Heart right ventricle (tissue), 16 donors: ENCODE results near the gene FGD4. TPM values are rescaled to one million over a fixed set of nuclear protein-coding genes. Genes with fewer than 3 reads are reported as not detected.

Experiments used
- ATAC-seq, 8 donors: fragments of 200-7000 bp; cut with Tn5 transposase; one replicate each; pipeline ENCODE4 v1.9.1; 2020; ENCODE audit warnings: mild to moderate bottlenecking in 8 of 8, moderate library complexity in 8 of 8, moderate number of reproducible peaks in 1 of 8
- DNase-seq, 2 donors: peaks; one replicate each; pipeline ENCODE4 v3.0.0-alpha.2; 2020
- H3K27ac ChIP-seq, 10 donors: fragments of 200-600 bp; sonication (generic) in 2 of 10; one replicate each; pipeline versions ENCODE4 v1.5.0 to v1.8.0; 2020 to 2022; ENCODE audit warnings: mild to moderate bottlenecking in 3 of 10
- H3K27me3 ChIP-seq, 7 donors: fragments of 200-600 bp; one replicate each; pipeline ENCODE4 v1.8.0; 2021 to 2022; ENCODE audit warnings: mild to moderate bottlenecking in 2 of 7
- H3K36me3 ChIP-seq, 9 donors: fragments of 200-600 bp; sonication (generic) in 1 of 9; one replicate each; pipeline versions ENCODE4 v1.5.0 to v1.8.0; 2020 to 2022; ENCODE audit warnings: mild to moderate bottlenecking in 2 of 9
- H3K4me1 ChIP-seq, 9 donors: fragments of 200-600 bp; sonication (generic) in 1 of 9; one replicate each; pipeline versions ENCODE4 v1.5.0 to v1.8.0; 2020 to 2022; ENCODE audit warnings: mild to moderate bottlenecking in 4 of 9
- H3K4me3 ChIP-seq, 10 donors: fragments of 200-600 bp; sonication (generic) in 2 of 10; one replicate each; pipeline versions ENCODE4 v1.5.0 to v1.8.0; 2020 to 2022; ENCODE audit warnings: mild to moderate bottlenecking in 7 of 10, moderate library complexity in 2 of 10
- H3K9me3 ChIP-seq, 11 donors: fragments of 200-600 bp in 10 of 11; sonication (generic) in 2 of 11; one replicate each; pipeline versions ENCODE4 v1.5.0 to v1.8.0; 2013 to 2022; ENCODE audit warnings: mild to moderate bottlenecking in 2 of 11, control low read depth in 1 of 11, moderate library complexity in 1 of 11
- WGBS, 2 donors: extraction: QIAGEN DNeasy Blood & Tissue Kit; methylation state at CpG; one replicate each; pipeline ENCODE4 v1.1.7; 2013; ENCODE audit warnings: inconsistent platforms in 1 of 2; 5-methylcytosine and 5-hydroxymethylcytosine counted together
- intact Hi-C, 10 donors: fragments of 100-400 bp; cut with DNase I; formaldehyde crosslinking; loops; one replicate each; pipeline versions ENCODE4 v1.11.1 to v1.14.2; 2022
- polyA plus RNA-seq, 2 donors: library from polyadenylated mRNA; stranded (reverse); fragments of 200-250 nt; gene quantifications; one replicate each; pipeline ENCODE4 v1.2.3, GENCODE V29; 2013
- total RNA-seq, 10 donors: library from RNA; stranded (reverse); fragmentation: NEBNext Ultra II Directional in 3 of 10; extraction: Animal tissue kit (Norgen Biotek cat#: 25700) in 3 of 10; gene quantifications; one replicate each; pipeline versions ENCODE4 v1.2.1 to v1.2.4, GENCODE V29; 2021 to 2023
- TF ChIP-seq, protein P1 (sequence below), 9 donors: fragments of 200-600 bp; sonication (generic) in 2 of 9; IDR thresholded peaks; one replicate each; pipeline versions ENCODE4 v1.5.0 to v1.8.0; 2021 to 2022; ENCODE audit warnings: antibody characterized with exemption in 9 of 9, mild to moderate bottlenecking in 5 of 9, moderate library complexity in 1 of 9
- donor health status: Arrhythmogenic right ventricular cardiomyopathy.
- donor health status: ischemic (EF 13 %, LVEDD 7.1; RV severe dilation, severe dysfunction).
- donor health status: healthy with polysubstance abuse.
- donor health status: DM: no; HTN: yes; CAD: no.
- donor health status: DM: no; HTN: no; CAD: no.
- donor health status: ischemic (EF 25% LVEDD 6.9; RV normal size, moderate dysfunction).
- donor health status: ischemic (EF 25% LVEDD 5.7; RV mildly dilated, moderate dysfunction).
- donor health status: healthy.
- donor health status: DM: yes; HTN: yes; CAD: no.
- donor health status: Ischemic cardiomyopathy.
- donor health status: ischemic (EF 35%, LVEDD 5.7; RV mildly dilated, moderate dysfunction).
- donor health status: nonischemic (EF 11% LVEDD 7.7; RV severe dilation, severe dysfunction).
- donor health status: DM: yes; HTN: yes; CAD: no.
- donor health status: PGD.
- donor health status: ischemic (EF 29% LVEDD 5.4; RV normal size, mild dysfunction).
- donor health status: nonischemic (EF 23%, LVEDD 6.1; RV moderate dilation, normal function).

The FGD4 gene
- total and polyA plus RNA-seq, 12 donors: 2.6 to 36.9 (median 25.5) TPM

DNA sequence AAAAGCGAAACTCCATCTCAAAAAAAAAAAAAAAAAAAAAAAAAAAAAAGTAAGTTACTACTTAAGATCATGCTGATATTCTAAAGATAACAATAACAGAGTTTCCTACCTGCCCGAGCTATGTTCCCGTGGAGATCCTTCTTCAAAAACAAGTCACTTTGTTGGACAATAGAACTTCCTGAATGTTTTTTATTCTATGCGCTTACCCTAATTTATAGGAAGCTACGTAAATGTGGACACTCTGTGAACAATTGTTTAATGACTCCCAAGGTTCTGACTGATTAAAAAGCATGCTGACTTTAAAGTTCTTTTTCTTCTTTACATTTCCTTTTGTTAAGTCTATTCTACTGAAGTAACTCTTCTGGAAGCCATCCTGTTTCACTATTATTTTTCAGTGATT lies 52.5 kb downstream of the FGD4 start:
- peak in 3 of 8 donors; percentile 15 to 33 (median 16) for ATAC-seq
- intact Hi-C loops: loop anchor here in 8 of 10 donors (5.0 to 10.0 kb wide), 7 partner anchors 50 to 220 kb away; partner anchors contain the start of gene FGD4 (in 2 of the 8)
- Histone ChIP-seq H3K4me1 (peaks cover 2 to 79% (median 50%) of the 10 kb centered on the region in 9 donors), H3K9me3 (no peaks in the 10 kb centered on the region), H3K27ac (peak overlapping the region in 6 of 10 donors; percentile 5 to 65 (median 58)), H3K4me3 (peak overlapping the region in 4 of 10 donors; percentile 9 to 23 (median 12)), H3K36me3 (no peaks in the 10 kb centered on the region), H3K27me3 (no peaks in the 10 kb centered on the region)
- DNase-seq: no peak
- WGBS, 2 donors: 64 to 73% methylated on average over 5 of the region's 5 CpGs
- TF ChIP-seq, protein P1, sequence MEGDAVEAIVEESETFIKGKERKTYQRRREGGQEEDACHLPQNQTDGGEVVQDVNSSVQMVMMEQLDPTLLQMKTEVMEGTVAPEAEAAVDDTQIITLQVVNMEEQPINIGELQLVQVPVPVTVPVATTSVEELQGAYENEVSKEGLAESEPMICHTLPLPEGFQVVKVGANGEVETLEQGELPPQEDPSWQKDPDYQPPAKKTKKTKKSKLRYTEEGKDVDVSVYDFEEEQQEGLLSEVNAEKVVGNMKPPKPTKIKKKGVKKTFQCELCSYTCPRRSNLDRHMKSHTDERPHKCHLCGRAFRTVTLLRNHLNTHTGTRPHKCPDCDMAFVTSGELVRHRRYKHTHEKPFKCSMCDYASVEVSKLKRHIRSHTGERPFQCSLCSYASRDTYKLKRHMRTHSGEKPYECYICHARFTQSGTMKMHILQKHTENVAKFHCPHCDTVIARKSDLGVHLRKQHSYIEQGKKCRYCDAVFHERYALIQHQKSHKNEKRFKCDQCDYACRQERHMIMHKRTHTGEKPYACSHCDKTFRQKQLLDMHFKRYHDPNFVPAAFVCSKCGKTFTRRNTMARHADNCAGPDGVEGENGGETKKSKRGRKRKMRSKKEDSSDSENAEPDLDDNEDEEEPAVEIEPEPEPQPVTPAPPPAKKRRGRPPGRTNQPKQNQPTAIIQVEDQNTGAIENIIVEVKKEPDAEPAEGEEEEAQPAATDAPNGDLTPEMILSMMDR (IDR thresholded peaks at IDR 0.05): no peak

GRCh38 chr12:32454075-32454474 lies 54.7 kb downstream of the FGD4 start:
- TF ChIP-seq, protein P1 (IDR thresholded peaks at IDR 0.05): no peak
- Histone ChIP-seq H3K27ac (peak overlapping the region in 9 of 10 donors; percentile 11 to 76 (median 59)), H3K9me3 (no peaks in the 10 kb centered on the region), H3K4me3 (no peak overlapping the region), H3K4me1 (peaks cover 7 to 81% (median 61%) of the 10 kb centered on the region in 9 donors), H3K27me3 (no peaks in the 10 kb centered on the region), H3K36me3 (no peaks in the 10 kb centered on the region)
- WGBS, 2 donors: 34 to 54% methylated on average over 3 of the region's 3 CpGs
- DNase-seq (no peak), ATAC-seq (peak in 2 of 8 donors; percentile 66 to 68)
- intact Hi-C loops: loop anchor here in 8 of 10 donors (1.0 to 10.0 kb wide), 8 partner anchors 52 to 218 kb away; partner anchors contain the start of gene FGD4 (in 2 of the 8)

GRCh38 chr12:32454866-32455265 lies 55.5 kb downstream of the FGD4 start:
- no peak overlapping the region for H3K4me3 ChIP-seq
- intact Hi-C loops: loop anchor here in 8 of 10 donors (1.0 to 10.0 kb wide), 11 partner anchors 53 to 217 kb away; partner anchors contain the start of gene FGD4 (in 2 of the 8)
- H3K27me3 ChIP-seq: no peaks in the 10 kb centered on the region
- peaks cover 7 to 80% (median 61%) of the 10 kb centered on the region in 9 donors for H3K4me1 ChIP-seq
- peak in 1 of 2 donors; percentile 24 for DNase-seq
- TF ChIP-seq, protein P1 (IDR thresholded peaks at IDR 0.05): no peak
- no peaks in the 10 kb centered on the region for H3K9me3 ChIP-seq
- peak in 6 of 8 donors; percentile 10 to 69 (median 36) for ATAC-seq
- peak overlapping the region in 9 of 10 donors; percentile 11 to 76 (median 69) for H3K27ac ChIP-seq
- H3K36me3 ChIP-seq: no peaks in the 10 kb centered on the region
- 8 to 14% methylated on average over 1 of the region's 1 CpG for WGBS, 2 donors

GRCh38 chr12:32455607-32456071 lies 56.3 kb downstream of the FGD4 start:
- H3K4me3 ChIP-seq: peak overlapping the region in 9 of 10 donors; percentile 4 to 53 (median 46)
- ATAC-seq (peak in 7 of 8 donors; percentile 53 to 80 (median 67)), DNase-seq (peak in 1 of 2 donors; percentile 71)
- intact Hi-C loops: loop anchor here in 9 of 10 donors (1.0 to 10.0 kb wide), 11 partner anchors 77 to 217 kb away; no protein-coding TSS in a partner anchor
- no peaks in the 10 kb centered on the region for H3K9me3 ChIP-seq
- H3K27me3 ChIP-seq: no peaks in the 10 kb centered on the region
- peaks cover 7 to 74% (median 58%) of the 10 kb centered on the region in 9 donors for H3K4me1 ChIP-seq
- H3K36me3 ChIP-seq: no peaks in the 10 kb centered on the region
- 0% methylated on average over 1 of the region's 1 CpG for WGBS, 2 donors
- TF ChIP-seq, protein P1 (IDR thresholded peaks at IDR 0.05): peak; percentile 39 to 86 (median 73)
- peak overlapping the region in 9 of 10 donors; percentile 27 to 76 (median 69) for H3K27ac ChIP-seq
